ENCODE data around the gene GNMT. TPM values are rescaled to one million over a fixed set of nuclear protein-coding genes. Genes with fewer than 3 reads are reported as not detected.
"Not testable (repeated sequence)": the region's sequence is repeated elsewhere in the genome, so short reads cannot be mapped to it uniquely, and the experiment has no call there.

GNMT gene
- total RNA-seq, 1 experiment from 2014 or later, result not detected

- DNase-seq, result no peak
- H3K27me3 ChIP-seq, result no peaks in the 10 kb centered on the region
- peak overlapping the region; percentile 73 for H3K4me3 ChIP-seq
- no peaks in the 10 kb centered on the region for H3K36me3 ChIP-seq
- no peaks in the 10 kb centered on the region for H3K9me3 ChIP-seq
Observed at GRCh38 chr6:42984924-42985475, 24.4 kb downstream of the GNMT start.

- no peaks in the 10 kb centered on the region for H3K27me3 ChIP-seq
- H3K9me3 ChIP-seq, result no peaks in the 10 kb centered on the region
- no peaks in the 10 kb centered on the region for H3K36me3 ChIP-seq
- H3K4me3 ChIP-seq, result no peak overlapping the region
- DNase-seq, result no peak
Observed at GRCh38 chr6:42987533-42988451, 27.2 kb downstream of the GNMT start.

- Histone ChIP-seq H3K4me3 (no peak overlapping the region), H3K9me3 (no peaks in the 10 kb centered on the region), H3K27me3 (no peaks in the 10 kb centered on the region), H3K36me3 (no peaks in the 10 kb centered on the region)
- DNase-seq, result no peak
Observed at GRCh38 chr6:42988486-42989020, 28.0 kb downstream of the GNMT start.

- Histone ChIP-seq H3K9me3 (no peaks in the 10 kb centered on the region), H3K36me3 (no peaks in the 10 kb centered on the region), H3K4me3 (no peak overlapping the region), H3K27me3 (no peaks in the 10 kb centered on the region)
- DNase-seq, result no peak
Observed at GRCh38 chr6:42989923-42990322, 29.4 kb downstream of the GNMT start.

- H3K36me3 ChIP-seq, result no peaks in the 10 kb centered on the region
- no peak overlapping the region for H3K4me3 ChIP-seq
- no peak for DNase-seq
- H3K9me3 ChIP-seq, result no peaks in the 10 kb centered on the region
- no peaks in the 10 kb centered on the region for H3K27me3 ChIP-seq
Observed at GRCh38 chr6:42993445-42993844, 32.9 kb downstream of the GNMT start.

- Histone ChIP-seq H3K36me3 (no peaks in the 10 kb centered on the region), H3K4me3 (no peak overlapping the region)
- DNase-seq, result no peak
Observed at GRCh38 chr6:42996513-42996912, 36.0 kb downstream of the GNMT start.

GRCh38 chr6:42998205-42998604, 37.7 kb downstream of the GNMT start:
- not testable (repeated sequence) for H3K9me3 ChIP-seq, DNase-seq, H3K4me3 ChIP-seq, H3K36me3 ChIP-seq, H3K27me3 ChIP-seq

More at GRCh38 chr6:42996513-42996912, 36.0 kb downstream of the GNMT start:
- no peaks in the 10 kb centered on the region for H3K9me3 ChIP-seq
- H3K27me3 ChIP-seq, result no peaks in the 10 kb centered on the region

- no peaks in the 10 kb centered on the region for H3K27me3 ChIP-seq
- no peaks in the 10 kb centered on the region for H3K9me3 ChIP-seq
- no peaks in the 10 kb centered on the region for H3K36me3 ChIP-seq
- no peak for DNase-seq
- H3K4me3 ChIP-seq, result no peak overlapping the region
Observed at GRCh38 chr6:43001843-43002242, 41.3 kb downstream of the GNMT start.

- H3K36me3 ChIP-seq, result no peaks in the 10 kb centered on the region; the same call in 1 of the 2 replicates
- DNase-seq, result no peak
- H3K27me3 ChIP-seq, result no peaks in the 10 kb centered on the region
- no peaks in the 10 kb centered on the region for H3K9me3 ChIP-seq
- no peak overlapping the region for H3K4me3 ChIP-seq
Observed at GRCh38 chr6:43005844-43006243, 45.3 kb downstream of the GNMT start.

- Histone ChIP-seq H3K4me3 (no peak overlapping the region), H3K27me3 (no peaks in the 10 kb centered on the region), H3K36me3 (peaks cover 1% of the 10 kb centered on the region), H3K9me3 (no peaks in the 10 kb centered on the region)
- no peak for DNase-seq
Observed at GRCh38 chr6:43006251-43006650, 45.7 kb downstream of the GNMT start.

GRCh38 chr6:43007126-43007525, 46.6 kb downstream of the GNMT start:
- no peak overlapping the region for H3K4me3 ChIP-seq
- no peaks in the 10 kb centered on the region for H3K9me3 ChIP-seq
- H3K36me3 ChIP-seq, result peaks cover 10% of the 10 kb centered on the region
- no peak for DNase-seq
- no peaks in the 10 kb centered on the region for H3K27me3 ChIP-seq

- Histone ChIP-seq H3K27me3 (no peaks in the 10 kb centered on the region), H3K36me3 (peaks cover 11% of the 10 kb centered on the region), H3K9me3 (no peaks in the 10 kb centered on the region), H3K4me3 (no peak overlapping the region)
- peak; percentile 18 for DNase-seq
Observed at GRCh38 chr6:43009124-43009523, 48.6 kb downstream of the GNMT start.

GRCh38 chr6:43011207-43011606, 50.7 kb downstream of the GNMT start:
- Histone ChIP-seq H3K4me3 (no peak overlapping the region), H3K36me3 (peaks cover 11% of the 10 kb centered on the region), H3K27me3 (no peaks in the 10 kb centered on the region), H3K9me3 (no peaks in the 10 kb centered on the region)
- no peak for DNase-seq

GRCh38 chr6:43012364-43012763, 51.8 kb downstream of the GNMT start:
- Histone ChIP-seq H3K27me3 (no peaks in the 10 kb centered on the region), H3K9me3 (no peaks in the 10 kb centered on the region), H3K4me3 (peak overlapping the region; percentile 67), H3K36me3 (peaks cover 11% of the 10 kb centered on the region)
- DNase-seq, result no peak

- Histone ChIP-seq H3K4me3 (peak overlapping the region; percentile 67), H3K36me3 (peaks cover 11% of the 10 kb centered on the region), H3K9me3 (no peaks in the 10 kb centered on the region), H3K27me3 (no peaks in the 10 kb centered on the region)
- DNase-seq, result no peak
Observed at GRCh38 chr6:43013097-43013842, 52.7 kb downstream of the GNMT start.

All from MG63 (cell line).